Left ventricle myocardium inferior (tissue), 1 donor: Measurements from ENCODE around the gene DIPK1B. TPM values are rescaled to one million over a fixed set of nuclear protein-coding genes. Genes with fewer than 3 reads are reported as not detected.

Experiments used
- DNase-seq: peaks from one replicate; pipeline ENCODE4 v3.0.0-alpha.2; 2020
- H3K27ac ChIP-seq: fragments of 200-600 bp; replicated peaks from 2 replicates; pipeline ENCODE4 v1.8.0; 2021
- H3K27me3 ChIP-seq: fragments of 200-600 bp; 2 replicates; pipeline ENCODE4 v1.8.0; 2021; ENCODE audit warnings: low read depth
- H3K36me3 ChIP-seq: fragments of 200-600 bp; 2 replicates; pipeline ENCODE4 v1.8.0; 2021
- H3K4me1 ChIP-seq: fragments of 200-600 bp; 2 replicates; pipeline ENCODE4 v1.8.0; 2021
- H3K4me3 ChIP-seq: fragments of 200-600 bp; 2 replicates; pipeline ENCODE4 v1.8.0; 2021; ENCODE audit warnings: mild to moderate bottlenecking, moderate library complexity
- H3K9me3 ChIP-seq: fragments of 200-600 bp; replicated peaks from 2 replicates; pipeline ENCODE4 v1.8.0; 2021
- intact Hi-C: fragments of 100-400 bp; cut with micrococcal nuclease; formaldehyde crosslinking; loops from one replicate; pipeline ENCODE4 v1.11.0; 2022
- total RNA-seq: library from RNA; stranded (reverse); fragmentation: NEBNext Ultra II Directional; extraction: Animal tissue kit (Norgen Biotek cat#: 25700); gene quantifications from one replicate; pipeline ENCODE4 v1.2.1, GENCODE V29; 2021
- TF ChIP-seq, protein P1 (sequence below): fragments of 200-600 bp; IDR thresholded peaks from 2 replicates; pipeline ENCODE4 v1.8.0; 2021; ENCODE audit warnings: antibody characterized with exemption, mild to moderate bottlenecking, borderline replicate concordance
- donor health status: DM: no; HTN: yes; CAD: no; lungs with severe emphysema.

Gene DIPK1B
- total RNA-seq, 1 donor from 2014 or later, result 21.4 TPM

DNA sequence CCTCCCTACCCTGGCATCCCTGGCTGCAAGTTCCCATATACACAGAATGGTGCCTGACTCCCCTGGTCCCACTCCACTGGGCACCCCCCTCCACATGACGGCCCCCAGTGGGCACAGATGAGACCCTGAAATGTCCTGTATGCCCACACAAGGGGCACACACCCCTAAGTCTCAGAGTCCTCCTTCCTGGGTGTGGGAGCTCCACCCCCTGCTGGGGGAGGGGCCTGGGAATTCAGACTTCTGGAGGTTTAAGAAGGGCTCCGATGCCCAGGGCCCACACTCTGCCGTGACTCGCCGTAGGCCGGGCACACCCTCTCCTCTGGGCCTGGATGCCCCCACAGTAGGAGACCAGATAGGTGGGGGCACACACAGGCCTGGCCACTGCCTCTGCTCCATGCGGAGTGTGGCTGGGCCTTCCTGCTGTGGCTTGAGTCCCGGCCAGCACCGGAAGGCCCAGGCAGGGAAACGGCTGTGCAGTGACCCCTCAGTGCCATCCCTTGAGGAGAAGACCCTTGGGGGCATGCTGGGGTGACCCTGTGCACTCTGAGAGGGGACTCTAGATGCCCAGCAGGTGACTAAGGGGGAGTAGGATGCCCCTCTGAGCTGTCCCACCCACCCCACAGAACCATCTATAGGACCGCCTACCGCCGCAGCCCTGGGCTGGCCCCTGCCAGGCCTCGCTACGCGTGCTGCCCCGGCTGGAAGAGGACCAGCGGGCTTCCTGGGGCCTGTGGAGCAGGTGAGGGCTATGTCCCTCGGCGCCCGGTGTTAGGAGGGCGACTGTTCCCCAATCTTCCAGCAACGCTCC, 43.2 kb upstream of the DIPK1B start:
- Histone ChIP-seq H3K27ac (peak overlapping the region; percentile 87), H3K36me3 (peaks cover 66% of the 10 kb centered on the region), H3K4me3 (peak overlapping the region; percentile 81), H3K27me3 (peaks cover 3% of the 10 kb centered on the region), H3K9me3 (no peaks in the 10 kb centered on the region), H3K4me1 (peaks cover 65% of the 10 kb centered on the region)
- TF ChIP-seq, protein P1, sequence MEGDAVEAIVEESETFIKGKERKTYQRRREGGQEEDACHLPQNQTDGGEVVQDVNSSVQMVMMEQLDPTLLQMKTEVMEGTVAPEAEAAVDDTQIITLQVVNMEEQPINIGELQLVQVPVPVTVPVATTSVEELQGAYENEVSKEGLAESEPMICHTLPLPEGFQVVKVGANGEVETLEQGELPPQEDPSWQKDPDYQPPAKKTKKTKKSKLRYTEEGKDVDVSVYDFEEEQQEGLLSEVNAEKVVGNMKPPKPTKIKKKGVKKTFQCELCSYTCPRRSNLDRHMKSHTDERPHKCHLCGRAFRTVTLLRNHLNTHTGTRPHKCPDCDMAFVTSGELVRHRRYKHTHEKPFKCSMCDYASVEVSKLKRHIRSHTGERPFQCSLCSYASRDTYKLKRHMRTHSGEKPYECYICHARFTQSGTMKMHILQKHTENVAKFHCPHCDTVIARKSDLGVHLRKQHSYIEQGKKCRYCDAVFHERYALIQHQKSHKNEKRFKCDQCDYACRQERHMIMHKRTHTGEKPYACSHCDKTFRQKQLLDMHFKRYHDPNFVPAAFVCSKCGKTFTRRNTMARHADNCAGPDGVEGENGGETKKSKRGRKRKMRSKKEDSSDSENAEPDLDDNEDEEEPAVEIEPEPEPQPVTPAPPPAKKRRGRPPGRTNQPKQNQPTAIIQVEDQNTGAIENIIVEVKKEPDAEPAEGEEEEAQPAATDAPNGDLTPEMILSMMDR, result no peak
- intact Hi-C loops, result no loop called here
- DNase-seq, result no peak

DNA sequence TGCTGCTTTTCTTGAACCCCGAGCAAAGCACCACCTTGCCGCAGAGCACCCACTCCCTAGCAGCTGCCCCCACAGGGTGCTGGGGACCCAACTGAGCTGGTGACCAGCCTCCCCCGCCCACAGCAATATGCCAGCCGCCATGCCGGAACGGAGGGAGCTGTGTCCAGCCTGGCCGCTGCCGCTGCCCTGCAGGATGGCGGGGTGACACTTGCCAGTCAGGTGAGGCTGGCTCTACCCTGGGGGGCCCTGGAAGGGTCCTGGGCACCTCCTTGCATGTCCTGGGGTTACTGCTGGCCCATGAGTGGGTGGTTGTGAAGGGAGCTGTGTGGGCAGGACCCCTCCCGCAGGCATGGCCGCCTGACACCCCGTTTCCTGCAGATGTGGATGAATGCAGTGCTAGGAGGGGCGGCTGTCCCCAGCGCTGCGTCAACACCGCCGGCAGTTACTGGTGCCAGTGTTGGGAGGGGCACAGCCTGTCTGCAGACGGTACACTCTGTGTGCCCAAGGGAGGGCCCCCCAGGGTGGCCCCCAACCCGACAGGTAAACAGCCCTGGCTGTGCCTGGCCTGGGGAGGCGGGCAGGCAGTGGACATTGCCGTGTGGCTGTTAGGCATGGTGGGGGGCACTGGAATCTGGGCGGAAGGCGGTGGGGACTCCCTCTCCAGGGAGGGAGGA, 42.4 kb upstream of the DIPK1B start:
- TF ChIP-seq, protein P1, result no peak
- no peak for DNase-seq
- H3K27me3 ChIP-seq, result peaks cover 3% of the 10 kb centered on the region
- H3K4me1 ChIP-seq, result peaks cover 59% of the 10 kb centered on the region
- intact Hi-C loops, result no loop called here
- H3K4me3 ChIP-seq, result peak overlapping the region; percentile 81
- H3K27ac ChIP-seq, result peak overlapping the region; percentile 87
- H3K36me3 ChIP-seq, result peaks cover 65% of the 10 kb centered on the region
- H3K9me3 ChIP-seq, result no peaks in the 10 kb centered on the region

DNA sequence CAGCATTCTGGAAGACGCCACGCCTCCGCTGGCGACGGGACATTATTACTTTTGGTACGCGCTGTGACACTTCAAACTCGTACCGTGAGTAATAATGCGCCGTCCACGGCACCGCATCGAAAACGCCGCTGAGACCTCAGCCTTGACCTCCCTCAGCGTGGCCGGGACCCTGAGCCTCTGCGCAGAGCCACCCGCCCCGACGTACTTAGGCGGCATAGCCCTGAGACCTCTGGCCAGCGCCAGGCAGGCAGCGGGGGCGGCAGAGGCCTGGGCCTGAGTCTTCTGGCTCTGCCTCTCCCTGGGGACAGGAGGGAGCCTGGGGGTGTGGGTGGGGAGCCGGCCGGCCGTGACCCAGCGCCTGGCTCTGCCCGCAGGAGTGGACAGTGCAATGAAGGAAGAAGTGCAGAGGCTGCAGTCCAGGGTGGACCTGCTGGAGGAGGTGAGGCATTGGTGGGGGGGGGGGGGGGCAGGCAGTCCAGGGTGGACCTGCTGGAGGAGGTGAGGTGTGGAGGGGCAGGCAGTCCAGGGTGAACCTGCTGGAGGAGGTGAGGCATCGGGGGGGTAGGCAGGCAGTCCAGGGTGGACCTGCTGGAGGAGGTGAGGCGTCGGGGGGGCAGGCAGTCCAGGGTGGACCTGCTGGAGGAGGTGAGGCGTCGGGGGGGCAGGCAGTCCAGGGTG, 41.7 kb upstream of the DIPK1B start:
- no peaks in the 10 kb centered on the region for H3K9me3 ChIP-seq
- H3K4me1 ChIP-seq, result peaks cover 57% of the 10 kb centered on the region
- TF ChIP-seq, protein P1, result no peak
- H3K27me3 ChIP-seq, result no peaks in the 10 kb centered on the region
- peak overlapping the region; percentile 81 for H3K4me3 ChIP-seq
- no peak for DNase-seq
- peak overlapping the region; percentile 87 for H3K27ac ChIP-seq
- intact Hi-C loops, result no loop called here
- peaks cover 61% of the 10 kb centered on the region for H3K36me3 ChIP-seq

DNA sequence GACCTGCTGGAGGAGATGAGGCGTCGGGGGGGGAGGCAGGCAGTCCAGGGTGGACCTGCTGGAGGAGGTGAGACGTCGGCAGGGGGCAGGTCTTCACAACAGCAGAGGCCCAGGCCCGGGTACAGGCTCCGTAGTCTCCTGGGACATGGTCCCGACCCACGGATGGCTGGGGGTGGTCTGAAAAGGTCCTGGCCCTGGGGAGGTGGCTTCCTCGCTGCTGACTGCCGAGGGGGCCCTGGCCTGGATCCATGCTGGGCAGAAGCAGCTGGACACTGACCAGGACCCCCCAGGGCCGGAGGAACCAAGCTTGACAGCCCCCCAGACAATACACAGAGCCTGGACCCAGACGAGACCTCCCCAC, 41.1 kb upstream of the DIPK1B start:
- peaks cover 57% of the 10 kb centered on the region for H3K4me1 ChIP-seq
- H3K9me3 ChIP-seq, result no peaks in the 10 kb centered on the region
- peak overlapping the region; percentile 81 for H3K4me3 ChIP-seq
- intact Hi-C loops, result no loop called here
- peaks cover 66% of the 10 kb centered on the region for H3K36me3 ChIP-seq
- H3K27me3 ChIP-seq, result no peaks in the 10 kb centered on the region
- H3K27ac ChIP-seq, result peak overlapping the region; percentile 87
- no peak for DNase-seq
- TF ChIP-seq, protein P1, result no peak

DNA sequence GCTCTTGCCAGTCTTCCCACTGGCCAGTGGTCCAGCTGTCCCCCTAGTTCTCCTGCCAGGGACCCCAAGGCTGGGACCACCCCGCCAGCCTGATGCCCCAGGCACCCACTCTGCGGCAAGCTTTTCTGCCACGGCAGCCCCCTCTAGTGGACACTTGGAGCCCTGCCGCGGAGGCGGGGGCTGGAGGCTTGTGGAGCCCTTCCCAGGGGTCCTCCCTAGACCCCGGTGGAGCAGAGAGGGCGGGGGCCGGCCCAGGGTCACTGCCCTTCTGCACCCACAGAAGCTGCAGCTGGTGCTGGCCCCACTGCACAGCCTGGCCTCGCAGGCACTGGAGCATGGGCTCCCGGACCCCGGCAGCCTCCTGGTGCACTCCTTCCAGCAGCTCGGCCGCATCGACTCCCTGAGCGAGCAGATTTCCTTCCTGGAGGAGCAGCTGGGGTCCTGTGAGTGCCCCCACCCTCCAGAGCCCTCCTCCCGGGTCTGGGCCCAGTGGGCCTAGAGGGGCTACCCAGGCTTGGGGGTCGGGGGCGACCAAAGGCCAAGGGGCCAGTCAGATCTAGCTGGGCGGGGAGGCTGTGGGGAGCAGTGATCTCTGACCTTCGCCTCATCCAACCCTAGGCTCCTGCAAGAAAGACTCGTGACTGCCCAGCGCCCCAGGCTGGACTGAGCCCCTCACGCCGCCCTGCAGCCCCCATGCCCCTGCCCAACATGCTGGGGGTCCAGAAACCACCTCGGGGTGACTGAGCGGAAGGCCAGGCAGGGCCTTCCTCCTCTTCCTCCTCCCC, 40.5 kb upstream of the DIPK1B start:
- DNase-seq, result no peak
- Histone ChIP-seq H3K36me3 (peaks cover 69% of the 10 kb centered on the region), H3K27me3 (no peaks in the 10 kb centered on the region), H3K4me1 (peaks cover 51% of the 10 kb centered on the region), H3K4me3 (peak overlapping the region; percentile 81), H3K9me3 (no peaks in the 10 kb centered on the region), H3K27ac (peak overlapping the region; percentile 87)
- TF ChIP-seq, protein P1, result peak; percentile 80
- intact Hi-C loops, result no loop called here
